Ectodermal cell (in vitro differentiated cells): ENCODE data around the gene CLEC19A.

Source experiments
- H3K27ac ChIP-seq: 2 replicates; pipeline ENCODE4 v1.7.0; 2013; ENCODE audit warnings: mild to moderate bottlenecking, low read depth, low read length; ENCODE audit not compliant: insufficient read depth, poor library complexity, severe bottlenecking
- H3K27me3 ChIP-seq: 2 replicates; pipeline ENCODE4 v1.7.0; 2013; ENCODE audit warnings: mild to moderate bottlenecking, low read length; ENCODE audit not compliant: insufficient read depth, control insufficient read depth, poor library complexity, severe bottlenecking
- H3K36me3 ChIP-seq: one replicate; pipeline ENCODE4 v1.7.0; 2013; ENCODE audit warnings: low read length; ENCODE audit not compliant: control insufficient read depth, insufficient read depth
- H3K4me1 ChIP-seq: one replicate; pipeline ENCODE4 v1.7.0; 2013; ENCODE audit warnings: low read length; ENCODE audit not compliant: control insufficient read depth, insufficient read depth
- H3K4me3 ChIP-seq: 2 replicates; pipeline ENCODE4 v1.7.0; 2013; ENCODE audit warnings: low read depth, low read length, control low read depth; ENCODE audit not compliant: insufficient read depth
- H3K9me3 ChIP-seq: 2 replicates; pipeline ENCODE4 v1.7.0; 2013; ENCODE audit warnings: mild to moderate bottlenecking, low read length, moderate library complexity; ENCODE audit not compliant: control insufficient read depth
- WGBS, 2 experiments: methylation state at CpG; one replicate each; pipeline ENCODE4 v1.1.7; 2013; ENCODE audit warnings: missing lambda C conversion rate in 2 of 2; 5-methylcytosine and 5-hydroxymethylcytosine counted together

Gene CLEC19A

GRCh38 chr16:19252904-19253303 is 32.6 kb upstream of the CLEC19A start:
- Histone ChIP-seq H3K27ac (no peak overlapping the region), H3K4me1 (no peaks in the 10 kb centered on the region), H3K36me3 (no peaks in the 10 kb centered on the region), H3K27me3 (no peaks in the 10 kb centered on the region), H3K4me3 (no peak overlapping the region), H3K9me3 (no peaks in the 10 kb centered on the region)
- WGBS, 2 experiments = 86 to 89% methylated on average over 2 of the region's 2 CpGs

- Histone ChIP-seq H3K9me3 (no peaks in the 10 kb centered on the region), H3K27me3 (no peaks in the 10 kb centered on the region), H3K4me1 (no peaks in the 10 kb centered on the region), H3K36me3 (no peaks in the 10 kb centered on the region), H3K4me3 (no peak overlapping the region), H3K27ac (no peak overlapping the region)
- WGBS, 2 experiments = 94% methylated on average over 4 of the region's 4 CpGs
Observed at GRCh38 chr16:19254611-19255010, 30.9 kb upstream of the CLEC19A start.

- H3K4me1 ChIP-seq = no peaks in the 10 kb centered on the region
- no peak overlapping the region for H3K27ac ChIP-seq
- no peaks in the 10 kb centered on the region for H3K27me3 ChIP-seq
- WGBS, 2 experiments = 46 to 47% methylated on average over 4 of the region's 4 CpGs
- H3K36me3 ChIP-seq = no peaks in the 10 kb centered on the region
- H3K4me3 ChIP-seq = no peak overlapping the region
- no peaks in the 10 kb centered on the region for H3K9me3 ChIP-seq
Observed at GRCh38 chr16:19264123-19264673, 21.3 kb upstream of the CLEC19A start.

GRCh38 chr16:19265380-19265930 is 20.1 kb upstream of the CLEC19A start:
- Histone ChIP-seq H3K9me3 (no peaks in the 10 kb centered on the region), H3K27ac (no peak overlapping the region), H3K27me3 (no peaks in the 10 kb centered on the region), H3K36me3 (no peaks in the 10 kb centered on the region), H3K4me1 (no peaks in the 10 kb centered on the region), H3K4me3 (no peak overlapping the region)
- 83 to 90% methylated on average over 9 of the region's 9 CpGs for WGBS, 2 experiments

GRCh38 chr16:19266774-19267173 is 18.8 kb upstream of the CLEC19A start:
- Histone ChIP-seq H3K4me1 (no peaks in the 10 kb centered on the region), H3K27me3 (no peaks in the 10 kb centered on the region), H3K36me3 (no peaks in the 10 kb centered on the region), H3K4me3 (no peak overlapping the region), H3K9me3 (no peaks in the 10 kb centered on the region), H3K27ac (no peak overlapping the region)
- WGBS, 2 experiments = 91 to 92% methylated on average over 10 to 11 of the region's 11 CpGs

GRCh38 chr16:19269098-19269497 is 16.4 kb upstream of the CLEC19A start:
- Histone ChIP-seq H3K27ac (no peak overlapping the region), H3K4me1 (no peaks in the 10 kb centered on the region), H3K4me3 (no peak overlapping the region), H3K9me3 (no peaks in the 10 kb centered on the region), H3K27me3 (no peaks in the 10 kb centered on the region), H3K36me3 (no peaks in the 10 kb centered on the region)
- WGBS, 2 experiments = 92 to 100% methylated on average over 2 of the region's 2 CpGs

GRCh38 chr16:19274165-19274797 is 11.2 kb upstream of the CLEC19A start:
- H3K4me3 ChIP-seq = no peak overlapping the region
- no peaks in the 10 kb centered on the region for H3K4me1 ChIP-seq
- H3K27me3 ChIP-seq = no peaks in the 10 kb centered on the region
- no peak overlapping the region for H3K27ac ChIP-seq
- 100% methylated on average over 1 of the region's 1 CpG for WGBS, 2 experiments
- no peaks in the 10 kb centered on the region for H3K36me3 ChIP-seq
- H3K9me3 ChIP-seq = no peaks in the 10 kb centered on the region

GRCh38 chr16:19278403-19278802 is 7.1 kb upstream of the CLEC19A start:
- no peaks in the 10 kb centered on the region for H3K9me3 ChIP-seq
- H3K4me3 ChIP-seq = no peak overlapping the region
- 91 to 96% methylated on average over 2 of the region's 2 CpGs for WGBS, 2 experiments

GRCh38 chr16:19281246-19281645 is 4.3 kb upstream of the CLEC19A start:
- Histone ChIP-seq H3K9me3 (no peaks in the 10 kb centered on the region), H3K27me3 (no peaks in the 10 kb centered on the region), H3K4me1 (peaks cover 10% of the 10 kb centered on the region), H3K4me3 (no peak overlapping the region), H3K27ac (no peak overlapping the region), H3K36me3 (no peaks in the 10 kb centered on the region)
- whole genome bisulfite sequencing, 2 experiments = 91 to 98% methylated on average over 2 of the region's 2 CpGs

More at GRCh38 chr16:19278403-19278802, 7.1 kb upstream of the CLEC19A start:
- Histone ChIP-seq H3K4me1 (no peaks in the 10 kb centered on the region), H3K36me3 (no peaks in the 10 kb centered on the region), H3K27me3 (no peaks in the 10 kb centered on the region), H3K27ac (no peak overlapping the region)

- H3K36me3 ChIP-seq = no peaks in the 10 kb centered on the region
- no peak overlapping the region for H3K27ac ChIP-seq
- peaks cover 10% of the 10 kb centered on the region for H3K4me1 ChIP-seq
- no peaks in the 10 kb centered on the region for H3K9me3 ChIP-seq
- WGBS, 2 experiments = 96 to 100% methylated on average over 2 to 3 of the region's 3 CpGs
- H3K27me3 ChIP-seq = no peaks in the 10 kb centered on the region
- H3K4me3 ChIP-seq = no peak overlapping the region
Observed at GRCh38 chr16:19282101-19282500, 3.4 kb upstream of the CLEC19A start.
